ENCODE measurements around the gene METAP2. TPM values are rescaled to one million over a fixed set of nuclear protein-coding genes. Genes with fewer than 3 reads are reported as not detected.

Gene METAP2
- total RNA-seq, 1 donor from 2014 or later: 81.8 TPM

GRCh38 chr12:95484524-95484923 lies 10.6 kb downstream of the METAP2 start:
- H3K36me3 Mint-ChIP-seq (ENCODE audit: unreplicated experiment): no peaks in the 10 kb centered on the region
- H3K27ac Mint-ChIP-seq (ENCODE audit: unreplicated experiment): no peak overlapping the region
- H3K9me3 Mint-ChIP-seq (ENCODE audit: unreplicated experiment): no peaks in the 10 kb centered on the region
- DNase-seq: no peak
- peaks cover 3% of the 10 kb centered on the region for H3K27me3 Mint-ChIP-seq (ENCODE audit: unreplicated experiment)
- no peak overlapping the region for H3K4me3 Mint-ChIP-seq (ENCODE audit: unreplicated experiment)
- no peaks in the 10 kb centered on the region for H3K4me1 Mint-ChIP-seq (ENCODE audit: low read depth, unreplicated experiment)
- no peak for TF ChIP-seq CTCF (IDR thresholded peaks at IDR 0.05; ENCODE audit: partially characterized antibody, unreplicated experiment)

- H3K36me3 Mint-ChIP-seq (ENCODE audit: unreplicated experiment): no peaks in the 10 kb centered on the region
- H3K27me3 Mint-ChIP-seq (ENCODE audit: unreplicated experiment): peaks cover 1% of the 10 kb centered on the region
- no peak for DNase-seq
- no peak overlapping the region for H3K27ac Mint-ChIP-seq (ENCODE audit: unreplicated experiment)
- H3K4me3 Mint-ChIP-seq (ENCODE audit: unreplicated experiment): no peak overlapping the region
- no peak for TF ChIP-seq CTCF (IDR thresholded peaks at IDR 0.05; ENCODE audit: partially characterized antibody, unreplicated experiment)
- H3K4me1 Mint-ChIP-seq (ENCODE audit: low read depth, unreplicated experiment): no peaks in the 10 kb centered on the region
- no peaks in the 10 kb centered on the region for H3K9me3 Mint-ChIP-seq (ENCODE audit: unreplicated experiment)
Observed at GRCh38 chr12:95487024-95487423, 13.1 kb downstream of the METAP2 start.

GRCh38 chr12:95492462-95492861 lies 18.5 kb downstream of the METAP2 start:
- H3K36me3 Mint-ChIP-seq (ENCODE audit: unreplicated experiment): peaks cover 6% of the 10 kb centered on the region
- no peak overlapping the region for H3K27ac Mint-ChIP-seq (ENCODE audit: unreplicated experiment)
- no peak for TF ChIP-seq CTCF (IDR thresholded peaks at IDR 0.05; ENCODE audit: partially characterized antibody, unreplicated experiment)
- peaks cover 3% of the 10 kb centered on the region for H3K27me3 Mint-ChIP-seq (ENCODE audit: unreplicated experiment)
- DNase-seq: no peak
- H3K4me3 Mint-ChIP-seq (ENCODE audit: unreplicated experiment): no peak overlapping the region
- H3K4me1 Mint-ChIP-seq (ENCODE audit: low read depth, unreplicated experiment): no peaks in the 10 kb centered on the region
- no peaks in the 10 kb centered on the region for H3K9me3 Mint-ChIP-seq (ENCODE audit: unreplicated experiment)

- DNase-seq: no peak
- Mint-ChIP-seq H3K27me3 (ENCODE audit: unreplicated experiment) (peaks cover 5% of the 10 kb centered on the region), H3K36me3 (ENCODE audit: unreplicated experiment) (peaks cover 10% of the 10 kb centered on the region), H3K4me1 (ENCODE audit: low read depth, unreplicated experiment) (no peaks in the 10 kb centered on the region), H3K9me3 (ENCODE audit: unreplicated experiment) (no peaks in the 10 kb centered on the region), H3K4me3 (ENCODE audit: unreplicated experiment) (no peak overlapping the region), H3K27ac (ENCODE audit: unreplicated experiment) (no peak overlapping the region)
- no peak for TF ChIP-seq CTCF (IDR thresholded peaks at IDR 0.05; ENCODE audit: partially characterized antibody, unreplicated experiment)
Observed at GRCh38 chr12:95494888-95495287, 20.9 kb downstream of the METAP2 start.

GRCh38 chr12:95495433-95495832 lies 21.5 kb downstream of the METAP2 start:
- Mint-ChIP-seq H3K4me1 (ENCODE audit: low read depth, unreplicated experiment) (no peaks in the 10 kb centered on the region), H3K36me3 (ENCODE audit: unreplicated experiment) (peaks cover 10% of the 10 kb centered on the region), H3K4me3 (ENCODE audit: unreplicated experiment) (no peak overlapping the region), H3K27me3 (ENCODE audit: unreplicated experiment) (peaks cover 5% of the 10 kb centered on the region), H3K27ac (ENCODE audit: unreplicated experiment) (no peak overlapping the region), H3K9me3 (ENCODE audit: unreplicated experiment) (no peaks in the 10 kb centered on the region)
- no peak for TF ChIP-seq CTCF (IDR thresholded peaks at IDR 0.05; ENCODE audit: partially characterized antibody, unreplicated experiment)
- no peak for DNase-seq
